Activated CD4-positive, alpha-beta T cell treated with anti-CD3 and anti-CD28 coated beads for 1 hour (primary cell): ENCODE results near the gene IDUA.

Source experiments
- DNase-seq: peaks from one replicate; pipeline ENCODE4 v3.0.0-alpha.2; 2020

IDUA gene

GRCh38 chr4:1017706-1018105 lies 30.9 kb downstream of the IDUA start:
- DNase-seq: no peak

DNA sequence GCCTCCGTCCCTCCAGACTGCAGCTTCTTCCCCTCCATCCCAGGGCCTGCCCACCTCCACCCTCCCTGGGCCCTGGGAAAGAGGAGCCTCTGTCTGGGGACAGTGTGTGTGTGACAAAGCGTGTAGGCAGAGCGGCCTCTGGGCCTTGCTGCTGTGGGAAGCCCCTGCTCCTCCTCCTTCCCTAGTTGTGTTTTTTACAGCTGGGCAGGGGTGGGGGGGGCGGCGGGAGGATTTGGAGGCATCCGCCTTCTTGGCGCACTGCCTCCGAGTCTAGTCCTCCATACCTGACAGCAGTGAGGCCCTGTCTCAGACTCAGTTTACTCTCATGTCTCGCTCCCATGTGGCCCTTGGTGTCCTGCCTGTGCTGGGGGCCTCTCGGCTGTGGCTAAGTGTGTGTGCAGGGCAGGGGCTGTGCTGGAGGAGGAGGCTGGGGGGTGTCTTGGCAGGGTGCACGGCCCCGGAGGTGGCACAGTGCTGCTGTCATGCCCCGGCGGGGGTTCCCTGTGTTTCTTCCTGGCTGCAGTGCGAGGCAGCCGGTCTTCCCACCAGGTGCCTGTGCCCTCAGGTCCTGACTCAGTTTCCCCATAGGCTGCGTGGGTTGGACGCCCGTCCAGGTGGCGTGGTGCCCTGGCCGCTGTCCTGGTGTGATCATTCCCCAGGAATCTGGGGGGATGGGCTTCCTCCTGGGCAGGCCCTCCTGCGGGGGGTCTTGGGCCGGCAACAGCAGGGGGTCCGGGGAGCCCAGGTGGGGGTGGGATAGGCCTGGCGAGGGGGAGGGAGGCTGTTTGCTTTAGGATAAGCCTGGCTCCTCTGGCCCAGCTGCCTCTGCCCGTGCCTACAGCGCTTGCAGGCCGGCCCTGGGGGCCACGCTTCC lies 31.5 kb downstream of the IDUA start:
- DNase-seq: no peak

- no peak for DNase-seq
These were observed 32.5 kb downstream of the IDUA start for GRCh38 chr4:1019320-1019719.

- no peak for DNase-seq
These were observed 33.1 kb downstream of the IDUA start for GRCh38 chr4:1019729-1020470.

GRCh38 chr4:1021386-1022050 lies 34.7 kb downstream of the IDUA start:
- no peak for DNase-seq

GRCh38 chr4:1022051-1022738 lies 35.4 kb downstream of the IDUA start:
- DNase-seq: no peak

- no peak for DNase-seq
These were observed 35.9 kb downstream of the IDUA start for GRCh38 chr4:1022739-1023066.

DNA sequence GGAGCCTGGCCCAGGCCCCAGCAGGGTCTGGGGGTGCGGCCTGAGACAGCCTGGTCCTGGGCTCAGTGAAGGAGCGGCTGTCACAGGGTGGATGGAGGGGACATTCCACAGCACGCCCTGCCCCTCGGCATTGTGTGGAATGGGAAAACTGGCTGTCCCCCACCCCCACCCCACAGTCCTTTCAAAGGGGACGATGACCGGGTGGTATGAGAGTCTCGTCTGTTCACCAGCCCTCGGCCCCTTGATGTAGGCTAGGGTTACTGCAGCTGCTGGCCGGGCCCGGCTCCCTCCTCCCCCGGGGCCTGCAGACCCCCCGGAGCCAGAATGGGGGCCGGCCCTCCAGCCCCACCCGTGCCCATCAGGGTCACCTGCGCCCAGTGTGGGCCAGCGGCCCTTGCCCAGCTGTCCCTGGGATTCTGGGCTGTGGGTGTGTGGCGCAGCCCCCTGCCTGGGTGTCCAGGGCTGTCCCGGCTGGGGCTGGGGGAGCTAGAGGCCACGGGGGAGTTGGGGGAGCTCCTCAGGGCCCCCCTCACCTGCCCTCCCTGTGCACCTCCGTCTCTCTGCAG lies 36.3 kb downstream of the IDUA start:
- DNase-seq: no peak

GRCh38 chr4:1023895-1024740 lies 37.3 kb downstream of the IDUA start:
- no peak for DNase-seq

DNA sequence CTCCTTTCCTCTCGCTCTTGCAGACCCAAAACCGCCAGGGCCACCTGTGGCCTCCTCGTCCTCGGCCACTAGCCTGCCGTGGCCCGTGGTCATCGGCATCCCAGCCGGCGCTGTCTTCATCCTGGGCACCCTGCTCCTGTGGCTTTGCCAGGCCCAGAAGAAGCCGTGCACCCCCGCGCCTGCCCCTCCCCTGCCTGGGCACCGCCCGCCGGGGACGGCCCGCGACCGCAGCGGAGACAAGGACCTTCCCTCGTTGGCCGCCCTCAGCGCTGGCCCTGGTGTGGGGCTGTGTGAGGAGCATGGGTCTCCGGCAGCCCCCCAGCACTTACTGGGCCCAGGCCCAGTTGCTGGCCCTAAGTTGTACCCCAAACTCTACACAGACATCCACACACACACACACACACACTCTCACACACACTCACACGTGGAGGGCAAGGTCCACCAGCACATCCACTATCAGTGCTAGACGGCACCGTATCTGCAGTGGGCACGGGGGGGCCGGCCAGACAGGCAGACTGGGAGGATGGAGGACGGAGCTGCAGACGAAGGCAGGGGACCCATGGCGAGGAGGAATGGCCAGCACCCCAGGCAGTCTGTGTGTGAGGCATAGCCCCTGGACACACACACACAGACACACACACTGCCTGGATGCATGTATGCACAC lies 38.2 kb downstream of the IDUA start:
- no peak for DNase-seq

- no peak for DNase-seq
These were observed 39.3 kb downstream of the IDUA start for GRCh38 chr4:1026115-1026514.

GRCh38 chr4:1027219-1027914 lies 40.5 kb downstream of the IDUA start:
- DNase-seq: no peak

DNA sequence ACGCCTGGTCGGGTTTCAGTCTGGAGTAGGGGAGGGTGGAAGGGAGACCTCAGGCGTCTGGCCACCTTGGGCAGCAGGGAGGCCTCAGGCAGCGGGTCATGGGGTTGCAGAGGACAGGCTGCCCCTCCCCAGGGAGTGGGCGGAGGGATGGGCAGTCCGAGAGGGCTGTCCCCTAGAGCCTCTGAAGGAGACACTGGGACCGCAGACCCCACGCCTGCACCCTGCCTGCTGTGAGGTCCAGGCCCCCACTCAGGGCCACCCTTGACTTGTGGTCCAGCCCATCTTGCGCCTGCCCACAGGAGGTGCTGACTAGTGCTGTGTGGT lies 41.0 kb downstream of the IDUA start:
- DNase-seq: no peak

DNA sequence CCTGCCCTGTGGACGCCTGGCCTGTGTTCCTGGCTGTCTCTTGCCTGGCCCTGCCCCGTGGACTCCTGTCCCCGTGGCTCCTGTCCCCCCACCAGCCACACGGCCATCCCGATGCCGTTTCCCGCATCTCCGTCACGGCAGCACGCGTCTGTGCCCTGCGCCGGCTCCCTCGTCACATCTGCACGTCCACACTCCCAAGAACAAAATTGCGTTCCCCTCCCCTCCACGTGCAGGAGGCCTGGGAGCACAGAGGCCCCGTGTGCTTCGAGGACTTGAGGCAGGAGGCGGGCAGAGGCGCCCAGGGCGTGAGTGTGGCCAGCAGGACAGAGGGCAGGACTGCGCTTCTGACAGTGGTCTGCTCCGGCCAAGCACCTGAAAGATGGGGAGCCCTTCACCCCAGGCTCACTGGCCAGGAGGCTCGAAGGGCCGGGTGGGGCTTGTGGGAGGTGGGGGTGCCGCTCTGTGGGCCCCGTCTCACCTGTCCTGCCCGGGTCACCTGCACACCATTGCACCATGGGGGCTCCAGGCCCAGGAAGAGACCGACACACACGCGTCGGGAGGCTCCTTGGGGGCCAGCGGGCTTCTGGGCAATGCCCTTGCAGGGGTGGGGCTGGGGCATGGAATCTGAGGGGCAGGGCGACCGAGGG lies 41.9 kb downstream of the IDUA start:
- DNase-seq: no peak

GRCh38 chr4:1029529-1029928 lies 42.7 kb downstream of the IDUA start:
- DNase-seq: no peak

DNA sequence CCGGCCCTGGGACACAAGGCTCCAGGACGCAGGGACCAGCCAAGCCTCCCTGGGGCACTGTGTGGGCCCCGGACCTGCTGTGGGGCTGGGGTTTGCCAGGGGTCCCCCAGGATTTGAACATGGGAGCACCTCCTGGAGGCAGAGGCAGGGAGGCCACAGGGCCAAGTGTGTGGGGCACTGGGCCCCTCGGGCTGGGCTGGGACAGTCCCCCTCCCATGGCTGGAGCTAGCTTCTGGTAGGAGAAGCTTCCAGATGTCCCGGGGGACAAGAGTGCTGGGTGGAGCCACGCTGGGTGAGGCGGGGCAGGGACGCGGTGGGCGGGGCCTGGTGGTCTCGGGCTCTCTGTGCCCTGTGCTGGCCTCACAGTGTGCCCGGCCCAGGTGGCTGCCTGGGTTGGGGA lies 43.2 kb downstream of the IDUA start:
- DNase-seq: no peak

DNA sequence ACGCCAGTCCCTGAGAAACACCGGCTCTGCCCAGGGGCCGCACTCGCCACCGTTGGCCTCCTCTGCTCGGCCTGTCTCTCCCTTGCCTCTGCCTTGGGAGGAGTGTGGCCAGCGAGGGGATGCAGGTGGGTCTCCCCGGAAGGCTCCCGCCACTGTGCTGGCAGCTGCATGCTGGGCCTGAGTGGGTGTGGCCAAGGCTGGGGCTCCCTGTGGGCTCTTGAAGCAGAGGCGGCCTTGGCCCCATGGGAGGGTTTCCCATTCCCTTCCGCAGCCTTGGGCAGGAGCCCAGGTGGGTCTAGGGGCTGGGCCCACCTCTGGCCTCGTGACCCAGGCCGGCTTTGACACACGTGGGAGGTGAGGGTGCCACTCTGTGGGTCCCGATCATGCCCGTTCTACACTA lies 43.7 kb downstream of the IDUA start:
- DNase-seq: no peak

DNA sequence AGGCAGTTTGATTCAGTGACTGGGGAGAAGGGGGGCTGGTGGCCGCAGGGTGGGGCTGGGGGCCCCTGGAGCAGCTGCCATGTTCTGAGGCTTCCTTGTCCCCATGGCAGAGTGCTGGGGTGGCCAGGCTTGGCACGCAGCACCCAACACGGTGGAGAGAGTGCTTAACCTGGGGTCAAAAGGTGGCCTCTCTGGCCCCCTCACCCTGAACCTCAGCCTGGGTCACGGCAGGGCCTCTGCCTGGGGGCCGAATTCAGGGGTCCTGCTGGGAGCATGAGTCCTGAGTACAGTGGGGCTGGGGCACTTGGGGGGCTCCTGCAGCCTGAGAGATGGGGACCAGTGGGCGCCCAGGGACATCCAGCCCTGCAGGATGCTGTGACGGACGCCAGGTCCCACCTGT lies 44.5 kb downstream of the IDUA start:
- no peak for DNase-seq

GRCh38 chr4:1031956-1032795 lies 45.3 kb downstream of the IDUA start:
- DNase-seq: no peak
